Coronary artery (tissue), 2 donors: ENCODE measurements around the gene ASB11.
"Not testable (repeated sequence)": the region's sequence is repeated elsewhere in the genome, so short reads cannot be mapped to it uniquely, and the experiment has no call there.

Experiments used
- DNase-seq: peaks from one replicate; pipeline ENCODE4 v3.0.0-alpha.2; 2017; ENCODE audit warnings: low spot score
- H3K27ac ChIP-seq, 2 donors: fragments of 200-600 bp; sonication (generic); one replicate each; pipeline ENCODE4 v1.5.1; 2016 to 2019
- H3K4me3 ChIP-seq: fragments of 200-600 bp; sonication (generic); 2 replicates; pipeline ENCODE4 v1.5.1; 2016; ENCODE audit warnings: mild to moderate bottlenecking, moderate library complexity
- TF ChIP-seq, protein P1 (sequence below): fragments of 200-600 bp; sonication (generic); IDR thresholded peaks from one replicate; pipeline ENCODE4 v1.5.1; 2019; ENCODE audit warnings: antibody characterized with exemption

ASB11 gene

DNA sequence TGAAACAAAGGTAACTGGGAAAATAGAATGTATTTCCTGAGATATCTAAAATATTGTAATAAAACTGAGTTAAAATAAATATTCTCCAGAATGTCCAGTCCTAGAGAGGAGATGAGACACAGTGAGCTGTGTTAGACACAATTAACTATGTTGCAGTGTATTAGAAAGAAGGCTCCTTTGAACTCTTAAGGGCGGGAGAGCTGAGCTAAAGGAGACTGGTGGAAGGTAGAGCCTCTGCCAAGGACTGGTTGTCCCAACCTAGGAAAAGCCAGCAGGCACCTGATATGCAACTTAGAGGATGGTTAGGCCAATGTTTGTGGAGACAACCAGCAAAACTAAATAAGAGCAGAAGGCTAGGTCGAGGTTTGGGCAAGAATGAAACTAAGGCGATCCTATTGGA lies 4.3 kb downstream of the ASB11 start:
- DNase-seq, result no peak
- no peak overlapping the region for H3K27ac ChIP-seq
- no peak overlapping the region for H3K4me3 ChIP-seq

GRCh38 chrX:15310117-15310516 lies 5.3 kb downstream of the ASB11 start:
- Histone ChIP-seq H3K4me3 (no peak overlapping the region), H3K27ac (peak overlapping the region; percentile 37 to 58)
- DNase-seq, result no peak
- TF ChIP-seq, protein P1, sequence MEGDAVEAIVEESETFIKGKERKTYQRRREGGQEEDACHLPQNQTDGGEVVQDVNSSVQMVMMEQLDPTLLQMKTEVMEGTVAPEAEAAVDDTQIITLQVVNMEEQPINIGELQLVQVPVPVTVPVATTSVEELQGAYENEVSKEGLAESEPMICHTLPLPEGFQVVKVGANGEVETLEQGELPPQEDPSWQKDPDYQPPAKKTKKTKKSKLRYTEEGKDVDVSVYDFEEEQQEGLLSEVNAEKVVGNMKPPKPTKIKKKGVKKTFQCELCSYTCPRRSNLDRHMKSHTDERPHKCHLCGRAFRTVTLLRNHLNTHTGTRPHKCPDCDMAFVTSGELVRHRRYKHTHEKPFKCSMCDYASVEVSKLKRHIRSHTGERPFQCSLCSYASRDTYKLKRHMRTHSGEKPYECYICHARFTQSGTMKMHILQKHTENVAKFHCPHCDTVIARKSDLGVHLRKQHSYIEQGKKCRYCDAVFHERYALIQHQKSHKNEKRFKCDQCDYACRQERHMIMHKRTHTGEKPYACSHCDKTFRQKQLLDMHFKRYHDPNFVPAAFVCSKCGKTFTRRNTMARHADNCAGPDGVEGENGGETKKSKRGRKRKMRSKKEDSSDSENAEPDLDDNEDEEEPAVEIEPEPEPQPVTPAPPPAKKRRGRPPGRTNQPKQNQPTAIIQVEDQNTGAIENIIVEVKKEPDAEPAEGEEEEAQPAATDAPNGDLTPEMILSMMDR, result no peak

More for the DNA sequence above, 4.3 kb downstream of the ASB11 start:
- TF ChIP-seq, protein P1, result no peak

GRCh38 chrX:15305899-15306298 lies 9.5 kb downstream of the ASB11 start:
- H3K27ac ChIP-seq, DNase-seq, H3K4me3 ChIP-seq: not testable (repeated sequence)

DNA sequence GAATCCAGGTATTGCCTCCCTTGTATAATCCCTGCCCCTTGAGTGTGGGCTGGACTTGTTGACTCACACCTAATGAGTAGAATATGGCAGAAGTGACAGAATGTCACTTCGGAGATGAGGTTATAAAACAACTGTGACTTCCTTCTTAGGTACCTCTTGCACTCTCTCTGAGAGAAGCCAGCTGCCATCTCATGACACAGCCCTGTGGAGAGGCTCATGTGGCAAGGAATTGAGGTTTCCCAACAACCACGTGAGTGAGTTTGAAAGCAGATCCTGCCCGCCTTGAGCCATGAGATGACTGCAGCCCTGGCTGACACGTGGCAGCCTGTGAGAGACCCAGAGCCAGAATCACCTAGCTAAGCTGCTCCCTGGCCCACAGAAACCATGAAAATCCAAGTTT lies 13.5 kb downstream of the ASB11 start:
- no peak for DNase-seq
- Histone ChIP-seq H3K4me3 (no peak overlapping the region), H3K27ac (no peak overlapping the region)
- TF ChIP-seq, protein P1, result no peak

GRCh38 chrX:15299941-15300851 lies 15.2 kb downstream of the ASB11 start:
- TF ChIP-seq, protein P1, result no peak
- no peak for DNase-seq
- H3K27ac ChIP-seq, result peak overlapping the region in 1 of 2 donors; percentile 3
- H3K4me3 ChIP-seq, result no peak overlapping the region

DNA sequence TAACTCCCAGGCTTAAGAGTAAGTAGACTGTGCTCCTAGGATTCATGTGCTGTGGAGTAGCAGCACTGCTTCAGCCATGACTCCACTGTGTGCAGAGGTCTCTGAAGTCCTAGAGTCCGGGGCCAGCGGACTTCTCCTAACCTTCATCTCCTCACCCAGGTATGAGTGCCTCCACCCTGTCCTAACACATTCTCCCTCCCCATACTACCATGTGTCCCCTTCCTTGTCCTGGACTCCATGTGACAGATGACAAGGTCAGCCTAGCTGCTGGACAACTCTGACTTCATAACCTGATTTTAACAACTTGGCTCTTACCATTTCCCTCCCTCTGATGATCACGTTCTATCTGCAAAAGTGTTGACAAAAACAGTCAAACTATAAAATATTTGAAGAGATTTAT lies 16.7 kb downstream of the ASB11 start:
- Histone ChIP-seq H3K4me3 (peak overlapping the region; percentile 36), H3K27ac (peak overlapping the region in 1 of 2 donors; percentile 75)
- DNase-seq, result no peak
- TF ChIP-seq, protein P1, result no peak

GRCh38 chrX:15298201-15298600 lies 17.2 kb downstream of the ASB11 start:
- peak overlapping the region in 1 of 2 donors; percentile 75 for H3K27ac ChIP-seq
- TF ChIP-seq, protein P1, result no peak
- peak overlapping the region; percentile 36 for H3K4me3 ChIP-seq
- DNase-seq, result no peak
